ENCODE data around the gene SEC14L5.

Gene SEC14L5

GRCh38 chr16:4987580-4988374 is 29.6 kb downstream of the SEC14L5 start:
- DNase-seq (ENCODE audit: low read depth): no peak

GRCh38 chr16:4988647-4989046 is 30.5 kb downstream of the SEC14L5 start:
- DNase-seq (ENCODE audit: low read depth): no peak

GRCh38 chr16:4989391-4990006 is 31.4 kb downstream of the SEC14L5 start:
- no peak for DNase-seq (ENCODE audit: low read depth)

DNA sequence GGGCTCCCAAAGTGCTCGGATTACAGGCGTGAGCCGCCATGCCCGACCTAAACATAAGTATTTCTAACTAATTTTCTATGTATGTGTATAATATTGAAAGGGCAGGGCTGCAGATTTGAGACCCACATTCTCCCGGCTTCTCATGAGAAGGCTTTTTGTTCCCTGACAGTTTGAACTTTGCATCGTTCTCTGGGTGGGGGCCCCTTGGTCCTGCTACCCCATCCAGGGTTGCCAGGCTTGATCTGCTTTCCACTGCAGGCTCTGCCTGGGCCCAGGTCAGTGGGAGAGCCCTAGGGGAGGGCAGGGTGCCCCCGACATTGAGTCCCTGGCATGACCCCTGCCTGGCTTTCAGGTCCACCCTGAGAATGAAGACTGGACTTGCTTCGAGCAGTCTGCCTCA is 32.3 kb downstream of the SEC14L5 start:
- no peak for DNase-seq (ENCODE audit: low read depth)

DNA sequence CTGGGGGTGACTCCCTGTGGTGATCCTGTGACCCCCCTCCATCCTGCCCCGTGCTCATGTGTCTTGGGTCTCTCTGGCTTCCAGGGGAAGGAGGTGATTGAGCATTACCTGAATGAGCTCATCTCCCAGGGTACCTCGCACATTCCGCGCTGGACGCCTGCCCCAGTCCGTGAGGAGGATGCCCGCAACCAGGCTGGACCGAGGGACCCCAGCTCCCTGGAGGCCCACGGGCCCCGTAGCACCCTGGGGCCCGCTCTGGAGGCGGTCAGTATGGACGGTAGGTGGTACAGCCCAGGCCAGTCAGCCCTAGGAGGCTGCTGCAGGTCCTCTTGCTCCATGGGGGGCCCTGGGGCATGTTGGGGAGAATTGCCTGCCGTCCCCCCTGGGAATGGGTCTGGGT is 33.6 kb downstream of the SEC14L5 start:
- no peak for DNase-seq (ENCODE audit: low read depth)

DNA sequence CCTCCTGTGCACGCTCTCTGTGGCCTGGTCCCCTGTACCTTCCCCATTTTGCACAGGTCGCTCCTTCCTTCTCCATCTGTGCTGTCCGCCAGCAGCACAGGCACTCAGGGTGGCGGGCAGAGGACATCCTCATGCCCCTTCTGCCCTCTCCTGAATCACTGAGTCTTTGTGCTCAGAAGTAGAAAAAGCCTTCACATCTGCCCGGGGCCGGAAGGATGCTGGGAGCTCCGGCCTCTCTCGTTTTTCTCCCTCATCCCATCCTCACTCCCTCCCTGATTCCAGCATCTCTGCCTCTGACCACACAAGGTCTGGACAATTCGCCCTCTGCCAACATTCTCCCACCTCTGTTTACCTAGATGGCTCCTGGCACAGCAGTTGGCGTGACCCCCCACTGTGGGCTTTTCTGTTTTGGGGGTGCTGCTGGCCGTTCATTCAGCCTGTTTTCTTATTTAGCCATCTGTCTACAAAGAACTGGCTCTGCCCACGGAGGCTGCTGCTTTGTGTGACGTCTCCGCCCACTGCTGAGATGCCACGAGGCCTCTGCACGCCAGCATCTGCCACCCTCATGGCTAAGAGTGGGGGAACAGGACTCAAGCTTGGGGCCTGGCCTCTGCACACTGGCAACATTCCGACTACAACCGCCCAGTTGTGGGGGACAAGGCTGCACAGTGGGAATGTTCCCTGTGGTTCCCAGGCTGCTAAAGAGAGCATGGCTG is 36.7 kb downstream of the SEC14L5 start:
- DNase-seq (ENCODE audit: low read depth): no peak

DNA sequence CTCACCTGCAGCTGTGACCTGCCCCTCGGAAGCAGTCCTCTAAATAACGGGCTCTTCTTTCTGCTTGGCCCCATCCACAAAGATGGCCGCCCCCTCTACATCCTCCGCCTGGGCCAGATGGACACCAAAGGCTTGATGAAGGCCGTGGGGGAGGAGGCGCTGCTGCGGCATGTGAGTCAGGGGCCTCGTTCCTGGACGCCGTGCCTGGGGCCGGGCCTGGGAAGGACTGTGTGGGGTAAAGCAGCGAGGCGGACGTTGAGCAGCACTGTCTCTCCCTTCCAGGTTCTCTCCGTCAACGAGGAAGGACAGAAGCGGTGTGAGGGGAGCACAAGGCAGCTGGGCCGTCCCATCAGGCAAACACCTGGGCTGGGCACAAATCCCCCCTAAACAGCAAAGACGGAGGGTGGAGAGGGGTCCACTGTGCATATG is 42.5 kb downstream of the SEC14L5 start:
- DNase-seq (ENCODE audit: low read depth): no peak

DNA sequence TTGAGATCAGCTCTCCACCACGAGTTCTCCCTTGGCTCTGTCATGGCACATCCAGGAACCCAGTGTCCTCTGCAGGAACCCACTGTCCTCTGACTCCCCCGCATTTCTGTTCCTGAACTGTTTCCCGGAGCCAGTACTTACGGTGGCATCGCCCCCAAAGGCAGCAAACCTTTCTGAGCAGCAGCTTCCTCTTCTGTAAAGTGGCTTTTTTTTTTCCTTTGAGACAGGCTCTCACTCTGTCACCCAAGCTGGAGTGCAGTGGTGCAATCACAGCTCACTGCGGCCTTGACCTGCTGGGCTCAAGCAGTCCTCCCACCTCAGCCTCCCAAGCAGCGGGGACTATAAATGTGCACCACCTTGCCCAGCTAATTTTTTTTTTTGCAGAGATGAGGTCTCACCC is 43.4 kb downstream of the SEC14L5 start:
- no peak for DNase-seq (ENCODE audit: low read depth)

DNA sequence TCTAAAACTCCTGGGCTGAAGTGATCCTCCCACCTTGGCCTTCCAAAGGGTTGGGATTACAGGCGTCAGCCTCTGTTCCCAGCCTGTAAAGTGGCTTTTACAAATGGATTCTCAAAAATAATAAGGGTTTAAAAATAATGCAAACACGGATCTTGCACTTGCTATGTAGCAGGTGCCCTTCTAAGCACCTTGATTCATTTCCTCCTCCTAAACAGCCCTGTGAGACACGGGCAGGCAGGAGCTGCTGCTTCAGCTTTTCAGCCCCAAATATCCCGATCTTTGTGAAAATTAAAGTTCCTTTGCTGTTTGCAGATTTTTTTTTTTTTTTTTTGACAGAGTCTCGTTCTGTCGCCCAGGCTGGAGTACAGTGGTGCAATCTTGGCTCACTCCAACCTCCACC is 43.9 kb downstream of the SEC14L5 start:
- DNase-seq (ENCODE audit: low read depth): no peak

DNA sequence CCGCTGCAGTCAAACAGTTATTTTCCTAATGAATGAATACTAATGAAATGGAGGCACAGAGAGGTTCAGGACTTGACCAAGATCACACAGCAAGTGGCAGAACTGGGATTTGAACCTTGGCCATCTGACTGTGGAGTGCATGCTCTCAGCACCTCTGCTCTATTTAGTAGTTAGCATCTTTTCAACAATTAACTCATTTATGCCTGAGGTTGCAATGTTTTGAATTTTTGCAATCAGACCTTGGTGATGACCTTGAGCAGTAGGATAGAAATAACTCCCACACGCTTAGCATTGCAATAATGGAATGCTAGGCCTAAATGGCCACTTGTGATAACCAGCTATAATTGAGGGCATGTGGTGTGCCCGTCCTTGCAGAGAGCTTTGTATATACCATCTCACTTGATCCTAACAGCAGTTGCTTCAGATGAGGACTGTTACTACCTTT is 44.6 kb downstream of the SEC14L5 start:
- DNase-seq (ENCODE audit: low read depth): no peak

DNA sequence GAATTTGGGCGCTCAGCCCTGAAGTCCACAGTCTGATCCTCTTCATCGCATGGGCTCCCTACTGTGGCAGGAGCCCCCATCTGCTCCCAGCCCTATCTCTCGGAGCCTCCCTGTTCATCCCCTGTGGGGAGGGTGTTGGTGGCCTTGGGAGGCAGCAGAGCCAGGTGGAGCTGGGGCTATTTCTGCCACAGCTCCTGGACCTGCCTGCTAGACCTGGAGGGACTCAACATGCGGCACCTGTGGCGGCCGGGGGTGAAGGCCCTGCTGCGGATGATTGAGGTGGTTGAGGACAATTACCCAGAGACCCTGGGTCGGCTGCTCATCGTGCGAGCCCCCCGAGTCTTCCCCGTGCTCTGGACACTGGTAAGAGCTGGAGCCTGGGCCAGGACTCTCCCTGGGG is 45.1 kb downstream of the SEC14L5 start:
- DNase-seq (ENCODE audit: low read depth): no peak

GRCh38 chr16:5003828-5004227 is 45.7 kb downstream of the SEC14L5 start:
- no peak for DNase-seq (ENCODE audit: low read depth)

DNA sequence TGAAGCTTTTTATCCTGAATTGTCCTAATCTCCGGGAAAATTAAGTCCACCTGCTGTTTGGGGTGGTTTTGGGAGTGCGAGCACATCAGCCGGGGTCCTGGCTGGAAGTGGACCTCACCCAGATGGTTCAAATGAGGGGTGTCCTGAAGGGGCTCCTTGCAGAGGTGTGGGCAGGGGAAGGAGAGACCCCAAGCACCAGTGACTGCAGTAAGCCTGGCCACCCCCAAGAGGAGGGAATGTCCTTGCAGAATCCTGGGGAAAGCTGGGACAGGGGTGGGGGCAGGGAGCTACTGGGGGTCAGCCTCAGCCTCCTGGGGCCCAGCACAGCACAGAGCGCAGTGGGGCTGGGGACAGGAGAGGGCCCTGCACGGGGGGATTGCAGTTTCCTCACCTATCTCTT is 46.2 kb downstream of the SEC14L5 start:
- DNase-seq (ENCODE audit: low read depth): no peak

DNA sequence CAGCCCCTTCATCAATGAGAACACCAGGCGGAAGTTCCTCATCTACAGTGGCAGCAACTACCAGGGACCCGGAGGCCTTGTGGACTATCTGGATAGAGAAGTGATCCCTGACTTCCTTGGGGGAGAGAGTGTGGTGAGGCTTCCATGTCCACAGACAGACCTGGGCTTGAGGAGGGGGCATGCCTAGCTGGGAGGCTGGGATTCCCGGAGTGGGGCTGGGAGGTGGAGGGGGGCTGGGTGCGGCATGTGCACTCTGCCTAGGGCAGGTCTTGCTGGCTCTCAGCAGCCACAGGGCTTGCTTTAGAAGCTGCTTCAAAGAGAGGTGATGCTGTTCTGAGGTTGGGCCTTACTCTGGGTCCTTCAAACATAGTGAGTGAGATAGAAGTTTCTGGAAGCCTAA is 47.8 kb downstream of the SEC14L5 start:
- no peak for DNase-seq (ENCODE audit: low read depth)

GRCh38 chr16:5006348-5007193 is 48.4 kb downstream of the SEC14L5 start:
- DNase-seq (ENCODE audit: low read depth): no peak

- no peak for DNase-seq (ENCODE audit: low read depth)
These were observed 49.1 kb downstream of the SEC14L5 start for GRCh38 chr16:5007256-5007655.

GRCh38 chr16:5008311-5008731 is 50.2 kb downstream of the SEC14L5 start:
- DNase-seq (ENCODE audit: low read depth): no peak

DNA sequence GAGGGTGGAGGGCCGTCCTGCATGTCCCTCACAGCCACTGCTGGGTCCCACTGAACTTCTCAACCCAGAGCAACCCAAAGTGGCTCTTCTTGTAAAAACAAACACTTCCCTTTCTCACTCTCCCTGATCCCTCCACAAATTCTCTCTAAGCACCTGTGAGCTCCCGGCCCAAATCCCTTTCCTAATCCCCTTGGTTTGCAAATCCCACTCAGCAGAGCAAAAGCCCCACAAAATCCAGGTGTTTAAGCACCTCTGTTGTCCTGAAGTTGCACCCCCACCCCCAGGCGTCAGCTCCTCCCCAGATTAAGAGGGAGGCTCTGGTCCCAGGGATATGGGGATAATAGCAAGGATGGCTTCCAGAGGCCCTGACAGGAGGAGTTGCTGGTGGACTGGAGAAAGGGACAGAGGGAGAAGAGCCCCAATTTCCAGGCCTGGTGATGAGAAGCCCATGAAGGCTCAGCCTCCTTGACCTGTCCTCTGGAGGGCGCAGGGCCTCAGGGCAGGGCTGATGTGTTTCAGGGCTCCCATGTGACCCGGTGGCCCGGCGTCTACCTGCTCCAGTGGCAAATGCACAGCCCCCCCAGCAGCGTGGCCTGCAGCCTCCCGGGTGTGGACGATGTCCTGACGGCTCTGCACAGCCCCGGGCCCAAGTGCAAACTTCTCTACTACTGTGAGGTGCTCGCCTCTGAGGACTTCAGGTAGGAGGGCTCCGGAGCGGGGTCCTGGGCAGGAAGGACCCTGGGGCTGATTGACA is 52.6 kb downstream of the SEC14L5 start:
- no peak for DNase-seq (ENCODE audit: low read depth)

DNA sequence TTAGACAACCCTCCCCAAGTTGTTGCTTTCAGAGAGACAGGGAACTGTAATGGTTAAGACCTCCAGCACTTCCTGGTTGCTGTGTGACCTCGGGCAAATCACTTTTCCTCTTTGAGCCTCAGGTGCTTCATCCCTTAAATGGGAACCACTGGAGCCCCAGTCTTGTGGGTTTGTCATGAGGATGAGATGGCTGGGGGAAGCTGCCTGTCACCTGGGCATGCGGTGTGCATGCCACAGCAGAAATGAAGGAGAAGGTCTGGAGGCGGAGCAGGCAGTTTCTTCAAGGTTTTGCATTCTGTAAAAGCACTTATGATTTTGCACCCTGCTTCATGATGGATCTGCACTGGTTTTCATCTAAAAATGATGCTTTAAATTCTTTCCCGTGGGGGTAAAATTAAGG is 53.5 kb downstream of the SEC14L5 start:
- DNase-seq (ENCODE audit: low read depth): no peak

- DNase-seq (ENCODE audit: low read depth): no peak
These were observed 54.8 kb downstream of the SEC14L5 start for GRCh38 chr16:5012887-5013286.

DNA sequence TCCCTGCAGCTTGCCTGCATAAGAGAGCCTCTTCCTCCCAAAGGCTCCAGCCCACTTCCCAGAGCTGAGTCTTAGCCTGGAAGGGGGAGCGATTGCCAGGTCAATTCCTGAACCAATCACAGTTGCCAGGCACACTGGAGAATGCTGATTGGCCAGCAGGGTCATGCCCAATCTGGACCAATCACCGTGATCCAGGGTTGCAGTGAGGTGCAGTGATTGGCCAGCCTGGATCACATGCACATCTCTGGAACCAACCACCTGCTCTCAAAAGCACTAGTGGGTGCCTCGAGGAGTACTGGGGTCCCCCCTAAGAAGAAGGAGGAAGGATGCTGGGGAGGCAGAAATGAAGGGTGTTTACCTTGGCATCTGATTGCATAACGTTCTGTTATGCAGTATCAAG is 57.2 kb downstream of the SEC14L5 start:
- DNase-seq (ENCODE audit: low read depth): no peak

Measured in HS-5 (cell line).